IMR-90 (cell line): Measurements from ENCODE around the gene JAKMIP3. TPM values are rescaled to one million over a fixed set of nuclear protein-coding genes. Genes with fewer than 3 reads are reported as not detected.
A peak's percentile ranks its signal among the peaks of the same experiment; 100 is the strongest.

Experiments used
- ATAC-seq: fragments of 200-7000 bp; cut with Tn5 transposase; 2 replicates; pipeline ENCODE4 v1.9.1; 2020; ENCODE audit warnings: low read depth, mild to moderate bottlenecking, moderate library complexity
- BruUV-seq: library from RNA; stranded (reverse); fragments of 400-500 nt; replicated peaks from 2 replicates; lab custom pipeline; 2021; lab: Mats Ljungman, UMichigan
- CTCF ChIA-PET: fragments of 300-600 bp; formaldehyde crosslinking; extraction: SDS; loops from one replicate; lab custom pipeline; 2021; ENCODE audit warnings: antibody characterized with exemption; lab: Yijun Ruan, JAX
- POLR2A ChIA-PET: fragments of 300-600 bp; sonication (Branson Sonifier 250); formaldehyde crosslinking; loops from one replicate; lab custom pipeline; 2022; ENCODE audit warnings: antibody characterized with exemption; ENCODE audit not compliant: unreplicated experiment; lab: Charles Lee
- DNase-seq: peaks from one replicate; pipeline ENCODE4 v3.0.0; 2013
- H2AFZ ChIP-seq: replicated peaks from 2 replicates; pipeline ENCODE3; 2013; ENCODE audit warnings: low read length, mild to moderate bottlenecking; ENCODE audit not compliant: poor library complexity
- H2AK5ac ChIP-seq: 2 replicates; pipeline ENCODE4 v1.6.1; 2013; ENCODE audit warnings: low read depth, low read length, inconsistent platforms
- H2AK9ac ChIP-seq: replicated peaks from 2 replicates; pipeline ENCODE3; 2013; ENCODE audit warnings: mild to moderate bottlenecking, low read depth, low read length, moderate library complexity; ENCODE audit not compliant: poor library complexity
- H2BK120ac ChIP-seq: 2 replicates; pipeline ENCODE4 v1.6.1; 2013; ENCODE audit warnings: low read depth, low read length, inconsistent platforms
- H2BK15ac ChIP-seq: 3 replicates; pipeline ENCODE4 v1.6.1; 2013; ENCODE audit warnings: low read depth, low read length, inconsistent platforms
- H2BK20ac ChIP-seq: 2 replicates; pipeline ENCODE4 v1.6.1; 2013; ENCODE audit warnings: low read depth, mild to moderate bottlenecking, inconsistent platforms, low read length, moderate library complexity
- H2BK5ac ChIP-seq: 2 replicates; pipeline ENCODE4 v1.6.1; 2013; ENCODE audit warnings: mild to moderate bottlenecking, low read depth, low read length, inconsistent platforms; ENCODE audit not compliant: poor library complexity, severe bottlenecking
- H3K14ac ChIP-seq: replicated peaks from 2 replicates; pipeline ENCODE4 v1.6.1; 2013; ENCODE audit warnings: low read depth, low read length, inconsistent platforms
- H3K18ac ChIP-seq: 2 replicates; pipeline ENCODE4 v1.6.1; 2013; ENCODE audit warnings: low read depth, low read length, control low read depth
- H3K23ac ChIP-seq: 2 replicates; pipeline ENCODE4 v1.6.1; 2013; ENCODE audit warnings: low read depth, low read length, inconsistent platforms
- H3K27ac ChIP-seq: 2 replicates; pipeline ENCODE4 v1.5.1; 2013; ENCODE audit warnings: mild to moderate bottlenecking, control low read depth, low read length; ENCODE audit not compliant: insufficient read depth
- H3K27me3 ChIP-seq: 2 replicates; pipeline ENCODE4 v1.6.1; 2013; ENCODE audit warnings: low read length; ENCODE audit not compliant: control insufficient read depth, insufficient read depth
- H3K36me3 ChIP-seq: 2 replicates; pipeline ENCODE4 v1.6.1; 2013; ENCODE audit warnings: low read length, mixed read lengths; ENCODE audit not compliant: control insufficient read depth, insufficient read depth
- H3K4ac ChIP-seq: 2 replicates; pipeline ENCODE4 v1.6.1; 2013; ENCODE audit warnings: low read depth, low read length, inconsistent platforms
- H3K4me1 ChIP-seq: 2 replicates; pipeline ENCODE4 v1.6.1; 2013; ENCODE audit warnings: low read length, mixed read lengths; ENCODE audit not compliant: control insufficient read depth, insufficient read depth
- H3K4me2 ChIP-seq: 2 replicates; pipeline ENCODE4 v1.6.1; 2013; ENCODE audit warnings: low read depth, mild to moderate bottlenecking, control low read depth, low read length, moderate library complexity
- H3K4me3 ChIP-seq: 2 replicates; pipeline ENCODE4 v1.5.1; 2013; ENCODE audit warnings: low read depth, mild to moderate bottlenecking, control low read depth, low read length, moderate library complexity; ENCODE audit not compliant: insufficient read depth
- H3K56ac ChIP-seq: 2 replicates; pipeline ENCODE4 v1.6.1; 2013; ENCODE audit warnings: low read length, inconsistent platforms; ENCODE audit not compliant: insufficient read depth; ENCODE audit errors: extremely low read depth
- H3K79me1 ChIP-seq, 2 experiments: 2 replicates each; pipeline ENCODE4 v1.6.1; 2013; ENCODE audit warnings: low read length in 2 of 2, inconsistent platforms in 1 of 2, low read depth in 1 of 2
- H3K9ac ChIP-seq: 2 replicates; pipeline ENCODE4 v1.6.1; 2013; ENCODE audit warnings: low read depth, low read length, control low read depth
- H3K9me1 ChIP-seq: 2 replicates; pipeline ENCODE4 v1.6.1; 2013; ENCODE audit warnings: low read length, inconsistent platforms; ENCODE audit not compliant: insufficient read depth
- H3K9me3 ChIP-seq: 2 replicates; pipeline ENCODE4 v1.6.1; 2013; ENCODE audit warnings: low read length; ENCODE audit not compliant: control insufficient read depth, insufficient read depth
- H4K20me1 ChIP-seq: 2 replicates; pipeline ENCODE4 v1.6.1; 2013; ENCODE audit warnings: low read length, inconsistent platforms; ENCODE audit not compliant: insufficient read depth
- H4K5ac ChIP-seq: 2 replicates; pipeline ENCODE4 v1.6.1; 2013; ENCODE audit warnings: mild to moderate bottlenecking, low read depth, low read length, control low read depth
- H4K8ac ChIP-seq, 2 experiments: 2 replicates each; pipeline ENCODE4 v1.6.1; 2013; ENCODE audit warnings: low read depth in 2 of 2, low read length in 2 of 2, control low read depth in 1 of 2, inconsistent platforms in 1 of 2
- H4K91ac ChIP-seq: 2 replicates; pipeline ENCODE4 v1.6.1; 2013; ENCODE audit warnings: low read depth, low read length, inconsistent platforms; ENCODE audit not compliant: insufficient read depth
- CEBPB ChIP-seq: IDR thresholded peaks from 2 replicates; pipeline ENCODE4 v1.6.1; 2012; ENCODE audit warnings: low read depth, low read length, improper control_type of control experiment
- MAFK ChIP-seq: IDR thresholded peaks from 2 replicates; pipeline ENCODE4 v1.6.1; 2012; ENCODE audit warnings: low read depth, low read length, improper control_type of control experiment
- WGBS, 2 experiments: methylation state at CpG; one replicate each; pipeline versions ENCODE4 v1.1.5 to v1.1.7; 2013; ENCODE audit warnings: missing lambda C conversion rate in 2 of 2; ENCODE audit not compliant: insufficient read length in 1 of 2; ENCODE audit errors: extremely low coverage in 2 of 2; 5-methylcytosine and 5-hydroxymethylcytosine counted together
- dilution Hi-C: fragments of 300-500 bp; cut with HindIII; formaldehyde crosslinking; loops from one replicate; pipeline ENCODE4 v1.14.3; 2018; ENCODE audit warnings: low sequenced_read_pairs; ENCODE audit not compliant: unreplicated experiment
- in situ Hi-C: fragments of 300-500 bp; cut with MboI; formaldehyde crosslinking; loops from 3 replicates; pipeline ENCODE4 v1.14.3; 2019; ENCODE audit warnings: low sequenced_read_pairs, inconsistent platforms, mixed read lengths
- intact Hi-C: fragments of 100-400 bp; cut with micrococcal nuclease; formaldehyde crosslinking; loops from 2 replicates; pipeline ENCODE4 v1.10.0; 2022
- polyA plus RNA-seq, 3 experiments: library from polyadenylated mRNA; depleted of rRNA; stranded (reverse); fragments of >200 nt; gene quantifications; 2 replicates each; pipeline ENCODE4 v1.2.3, GENCODE V29; 2012; ENCODE audit warnings: low replicate concordance in 1 of 3
- total RNA-seq: library from RNA; depleted of rRNA; stranded (reverse); fragments of >200 nt; gene quantifications from 2 replicates; pipeline ENCODE4 v1.2.3, GENCODE V29; 2012

JAKMIP3 gene
- total and polyA plus RNA-seq, 2 of the 4 experiments (the other 2 are of a cell fraction): under 0.01 to 0.22 TPM

DNA sequence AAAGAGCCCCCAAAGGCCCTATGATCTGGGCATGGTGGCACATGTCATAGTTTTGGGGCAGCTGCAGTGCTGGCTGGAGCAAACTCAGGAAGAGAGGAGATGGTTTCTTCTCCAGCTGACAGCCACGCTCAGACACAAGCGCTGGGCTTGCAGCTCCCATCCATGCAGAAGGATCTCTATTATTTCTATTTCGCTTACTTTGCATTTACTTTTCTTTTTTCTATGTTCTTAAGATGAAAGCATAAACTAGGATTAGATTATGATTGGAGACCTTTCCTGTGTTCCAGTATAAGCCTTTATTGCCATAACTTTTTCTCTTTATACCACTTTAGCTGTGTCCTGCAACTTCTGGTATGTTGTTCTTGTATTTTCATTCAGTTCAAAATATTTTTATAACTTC lies 5.0 kb downstream of the JAKMIP3 start:
- H3K4me1 ChIP-seq: peaks cover 2% of the 10 kb centered on the region; the same call in 1 of the 2 replicates
- H3K4ac ChIP-seq: no peak overlapping the region
- H3K4me3 ChIP-seq: no peak overlapping the region
- H3K23ac ChIP-seq: no peak overlapping the region
- H3K14ac ChIP-seq: no peak overlapping the region
- no peak for ATAC-seq
- WGBS, 2 experiments: no CpG with 5 or more reads among the region's 3 CpGs
- TF ChIP-seq MAFK (peak; percentile 44; the same call in 1 of the 2 replicates), CEBPB (no peak)
- no peaks in the 10 kb centered on the region for H3K79me1 ChIP-seq
- H3K18ac ChIP-seq: no peak overlapping the region
- no peak overlapping the region for H2AFZ ChIP-seq
- H2AK9ac ChIP-seq: no peak overlapping the region
- H4K20me1 ChIP-seq: no peaks in the 10 kb centered on the region
- H2AK5ac ChIP-seq: no peak overlapping the region
- intact Hi-C loops: no loop called here
- BruUV-seq: no TSS peak
- ChIA-PET POLR2A (no interaction called here), CTCF (no interaction called here)
- H3K27me3 ChIP-seq: peaks cover 7% of the 10 kb centered on the region; the same call in 1 of the 2 replicates
- H3K4me2 ChIP-seq: no peak overlapping the region
- no peak overlapping the region for H3K56ac ChIP-seq
- H3K9me3 ChIP-seq: no peaks in the 10 kb centered on the region
- no peaks in the 10 kb centered on the region for H3K36me3 ChIP-seq
- no peak overlapping the region for H4K91ac ChIP-seq
- dilution Hi-C loops: no loop called here
- H2BK15ac ChIP-seq: no peak overlapping the region
- no peak overlapping the region for H2BK20ac ChIP-seq
- H4K5ac ChIP-seq: no peak overlapping the region
- peaks cover 5% of the 10 kb centered on the region; the same call in 1 of the 2 replicates for H3K9me1 ChIP-seq
- in situ Hi-C loops: no loop called here
- no peak overlapping the region for H3K27ac ChIP-seq
- H3K9ac ChIP-seq: no peak overlapping the region
- no peak for DNase-seq
- H4K8ac ChIP-seq: no peak overlapping the region
- H2BK5ac ChIP-seq: no peak overlapping the region
- H2BK120ac ChIP-seq: no peak overlapping the region
